K562 (cell line): ENCODE measurements around the gene KMT5B. TPM values are rescaled to one million over a fixed set of nuclear protein-coding genes. Genes with fewer than 3 reads are reported as not detected.

ENCODE experiments used
- ARID3A ChIP-seq: IDR thresholded peaks from 2 replicates; pipeline ENCODE4 v1.6.1; 2012; ENCODE audit warnings: low read depth, low read length, improper control_type of control experiment, borderline replicate concordance
- E2F6 ChIP-seq, 2 experiments: IDR thresholded peaks; 2 replicates each; pipeline ENCODE4 v1.6.1; 2011; ENCODE audit warnings: borderline replicate concordance in 1 of 2, control low read depth in 1 of 2, low read depth in 1 of 2, low read length in 1 of 2, mild to moderate bottlenecking in 1 of 2, mixed read lengths in 1 of 2, moderate library complexity in 1 of 2; ENCODE audit not compliant: insufficient read depth in 1 of 2, insufficient read length in 1 of 2, poor library complexity in 1 of 2, severe bottlenecking in 1 of 2; ENCODE audit errors: extremely low read depth in 1 of 2
- NELFE ChIP-seq: IDR thresholded peaks from 2 replicates; pipeline ENCODE4 v1.6.1; 2011; ENCODE audit warnings: mild to moderate bottlenecking; ENCODE audit not compliant: insufficient read depth, insufficient read length
- REST ChIP-seq, 2 experiments: fragments of 450-650 bp; formaldehyde crosslinking in 1 of 2; IDR thresholded peaks; 2 replicates each; pipeline versions ENCODE4 v1.4.0 to v1.6.1; 2014 to 2020; ENCODE audit warnings: mild to moderate bottlenecking in 2 of 2, borderline replicate concordance in 1 of 2, low read depth in 1 of 2
- ZFP1 ChIP-seq: fragments of 450-650 bp; formaldehyde crosslinking; IDR thresholded peaks from 2 replicates; pipeline ENCODE4 v1.4.0; 2020; ENCODE audit warnings: mild to moderate bottlenecking, mixed read lengths
- polyA plus RNA-seq, 8 experiments: library from polyadenylated mRNA; depleted of rRNA in 4 of 8; stranded (reverse) in 5 of 8; unstranded in 3 of 8; fragments of >200 nt; fragmentation: Nextera tagmentation in 2 of 8; fragmentation: Illumina TruSeq in 1 of 8; extraction: Ambion mirVana in 2 of 8; extraction: Trizol in 1 of 8; gene quantifications; 2 replicates each; pipeline versions ENCODE4 v1.2.1 to v1.2.3, GENCODE V29; 2011 to 2014; ENCODE audit warnings: inconsistent platforms in 1 of 8, missing spikeins in 1 of 8
- total RNA-seq, 7 experiments: library from RNA; depleted of rRNA in 6 of 7; stranded (reverse); fragments of >200 nt in 6 of 7; fragmentation: Illumina TruSeq in 2 of 7; extraction: Trizol in 2 of 7; gene quantifications; 2 replicates each; pipeline versions ENCODE4 v1.2.1 to v1.2.3, GENCODE V29; 2011 to 2021; ENCODE audit warnings: low replicate concordance in 1 of 7

Gene KMT5B
- total and polyA plus RNA-seq, 9 of the 15 experiments (the other 6 are each of a cell fraction or from before 2014, with no cell fraction given), result 7.3 to 27.3 (median 20.9) TPM

GRCh38 chr11:68189888-68190287 lies 23.2 kb downstream of the KMT5B start (continued):
- TF ChIP-seq REST (IDR thresholded peaks at IDR 0.05; ENCODE audit: borderline replicate concordance), result no peak
- no peak for TF ChIP-seq REST (CRISPR knock-in tag; IDR thresholded peaks at IDR 0.05; ENCODE audit: low read depth)
- TF ChIP-seq E2F6 (IDR thresholded peaks at IDR 0.05; ENCODE audit: borderline replicate concordance in 1 of 2, extremely low read depth in 1 of 2, insufficient read depth in 1 of 2, insufficient read length in 1 of 2, low read depth in 1 of 2, low read length in 1 of 2, poor library complexity in 1 of 2, severe bottlenecking in 1 of 2), result no peak
- no peak for TF ChIP-seq NELFE
- TF ChIP-seq ZFP1 (CRISPR knock-in tag), result no peak
- TF ChIP-seq ARID3A, result no peak
- TF ChIP-seq, all 486 proteins: peak for 0
